Measurements from ENCODE around the gene PRKCD.
"Not testable (repeated sequence)": the region's sequence is repeated elsewhere in the genome, so short reads cannot be mapped to it uniquely, and the experiment has no call there.

The PRKCD gene

DNA sequence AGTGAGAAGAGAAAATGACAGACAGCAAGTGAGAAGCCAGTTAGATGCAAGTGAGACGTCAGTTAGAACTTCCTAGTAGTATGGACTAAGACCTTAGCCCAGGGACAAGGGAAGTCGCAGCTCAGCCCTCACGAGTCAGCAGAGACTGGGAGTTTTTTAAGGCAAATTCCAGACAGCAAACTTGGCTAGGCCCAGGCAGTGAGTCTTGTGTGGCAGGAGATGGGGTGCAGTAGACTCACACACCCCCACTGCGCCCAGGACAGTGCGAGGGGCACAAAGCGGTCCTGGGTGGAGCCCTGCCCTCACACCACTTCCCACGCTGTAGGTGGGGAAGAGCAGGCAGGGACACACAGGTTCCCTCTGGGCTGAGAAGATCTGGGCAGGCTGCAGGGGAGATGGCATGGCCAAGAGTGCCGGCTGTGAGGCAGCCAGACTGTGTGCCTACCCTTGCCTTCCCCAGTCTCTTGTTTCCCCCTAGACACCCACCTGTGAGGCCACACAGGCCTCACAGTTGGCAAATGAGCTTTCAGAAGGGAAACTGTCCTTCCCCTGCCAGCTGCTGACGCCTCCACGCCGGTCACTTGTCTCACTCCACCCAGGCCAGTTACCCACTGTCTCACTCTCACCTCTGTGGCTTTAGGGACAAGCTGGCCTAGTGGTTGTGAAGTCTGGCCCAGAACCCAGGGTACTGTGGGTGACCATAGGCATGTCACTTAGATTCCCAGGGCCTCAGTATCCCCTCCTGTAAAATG, 13.7 kb upstream of the PRKCD start:
- DNase-seq (ENCODE audit: low spot score), result no peak
- TF ChIP-seq, protein P1, sequence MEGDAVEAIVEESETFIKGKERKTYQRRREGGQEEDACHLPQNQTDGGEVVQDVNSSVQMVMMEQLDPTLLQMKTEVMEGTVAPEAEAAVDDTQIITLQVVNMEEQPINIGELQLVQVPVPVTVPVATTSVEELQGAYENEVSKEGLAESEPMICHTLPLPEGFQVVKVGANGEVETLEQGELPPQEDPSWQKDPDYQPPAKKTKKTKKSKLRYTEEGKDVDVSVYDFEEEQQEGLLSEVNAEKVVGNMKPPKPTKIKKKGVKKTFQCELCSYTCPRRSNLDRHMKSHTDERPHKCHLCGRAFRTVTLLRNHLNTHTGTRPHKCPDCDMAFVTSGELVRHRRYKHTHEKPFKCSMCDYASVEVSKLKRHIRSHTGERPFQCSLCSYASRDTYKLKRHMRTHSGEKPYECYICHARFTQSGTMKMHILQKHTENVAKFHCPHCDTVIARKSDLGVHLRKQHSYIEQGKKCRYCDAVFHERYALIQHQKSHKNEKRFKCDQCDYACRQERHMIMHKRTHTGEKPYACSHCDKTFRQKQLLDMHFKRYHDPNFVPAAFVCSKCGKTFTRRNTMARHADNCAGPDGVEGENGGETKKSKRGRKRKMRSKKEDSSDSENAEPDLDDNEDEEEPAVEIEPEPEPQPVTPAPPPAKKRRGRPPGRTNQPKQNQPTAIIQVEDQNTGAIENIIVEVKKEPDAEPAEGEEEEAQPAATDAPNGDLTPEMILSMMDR (IDR thresholded peaks at IDR 0.05; ENCODE audit: extremely low read depth, missing control alignments), result no peak

DNA sequence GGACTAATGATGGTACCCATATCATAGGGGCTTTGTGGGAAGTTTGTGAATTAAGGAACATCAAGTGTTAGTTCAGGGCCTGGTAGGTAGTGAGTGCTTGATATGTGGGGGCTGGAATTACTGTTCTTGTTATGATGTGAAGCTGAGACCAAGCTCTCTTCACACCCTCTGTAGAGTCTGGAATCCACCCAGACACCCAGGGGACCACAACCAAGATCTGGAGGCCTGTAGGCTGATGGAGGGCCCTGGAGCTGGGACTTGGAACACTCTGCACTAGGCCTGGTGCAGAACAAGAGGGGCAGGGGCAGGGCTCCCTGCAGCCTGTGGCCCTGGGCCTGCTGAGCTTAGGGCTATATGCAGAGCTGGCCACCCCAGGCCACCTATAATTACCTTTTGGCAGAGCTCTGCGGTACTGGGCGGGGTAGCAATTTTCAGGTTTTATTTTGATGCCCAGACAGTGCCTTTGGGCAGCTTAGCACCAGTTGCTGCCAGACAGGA, 13.1 kb upstream of the PRKCD start:
- TF ChIP-seq, protein P1 (IDR thresholded peaks at IDR 0.05; ENCODE audit: extremely low read depth, missing control alignments), result no peak
- DNase-seq (ENCODE audit: low spot score), result no peak

DNA sequence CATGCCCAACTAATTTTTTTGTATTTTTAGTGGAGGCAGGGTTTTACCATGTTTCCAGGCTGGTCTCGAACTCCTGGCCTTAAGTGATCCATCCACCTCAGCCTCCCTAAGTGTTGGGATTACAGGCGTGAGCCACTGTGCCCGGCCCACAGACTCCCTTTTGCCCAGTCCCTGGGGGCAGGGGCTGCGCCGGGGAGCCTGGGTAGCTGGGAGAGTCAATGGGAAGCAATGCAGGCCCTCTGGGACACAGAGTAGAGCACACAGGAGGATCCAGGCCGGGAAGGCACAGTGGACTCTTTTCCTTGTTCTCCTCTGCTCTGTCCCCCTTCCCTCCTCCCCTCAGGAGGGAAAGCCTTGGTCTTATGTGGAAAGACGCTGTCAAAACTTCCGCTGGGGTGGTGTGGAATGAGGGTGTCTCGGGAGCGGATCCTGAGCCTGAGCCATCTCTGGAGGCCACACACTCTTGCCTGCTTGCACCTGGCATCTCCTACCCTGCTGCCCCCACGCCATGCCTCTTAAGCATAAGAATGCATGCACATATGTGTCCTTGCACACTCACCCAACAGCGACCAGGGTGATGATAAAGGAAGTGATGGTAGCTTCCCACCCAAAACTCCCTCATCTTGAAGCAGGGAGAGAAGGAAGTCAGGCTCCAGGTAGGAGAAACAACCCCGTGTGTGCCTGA, 11.9 kb upstream of the PRKCD start:
- TF ChIP-seq, protein P1 (IDR thresholded peaks at IDR 0.05; ENCODE audit: extremely low read depth, missing control alignments), result no peak
- no peak for DNase-seq (ENCODE audit: low spot score)

DNA sequence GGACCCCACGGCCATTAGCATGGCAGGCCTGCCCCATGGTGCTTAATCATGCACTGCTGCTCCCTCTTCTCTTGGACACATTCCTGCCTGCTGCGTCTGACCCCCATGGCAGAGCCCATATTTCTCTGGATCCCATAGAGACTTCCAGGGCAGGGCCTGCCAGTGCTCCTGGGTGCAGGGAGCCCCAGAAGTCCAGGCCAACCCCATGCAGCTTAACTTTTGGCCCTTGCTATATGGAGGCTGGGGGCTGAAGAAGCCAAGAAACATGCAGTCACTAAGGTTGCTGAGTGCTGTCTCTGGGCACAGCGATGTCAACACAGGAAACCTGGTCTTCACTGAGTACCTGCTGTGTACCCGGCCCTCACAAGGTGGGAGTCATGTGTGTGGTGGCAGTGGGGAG, 11.3 kb upstream of the PRKCD start:
- TF ChIP-seq, protein P1 (IDR thresholded peaks at IDR 0.05; ENCODE audit: extremely low read depth, missing control alignments), result no peak
- no peak for DNase-seq (ENCODE audit: low spot score)

DNA sequence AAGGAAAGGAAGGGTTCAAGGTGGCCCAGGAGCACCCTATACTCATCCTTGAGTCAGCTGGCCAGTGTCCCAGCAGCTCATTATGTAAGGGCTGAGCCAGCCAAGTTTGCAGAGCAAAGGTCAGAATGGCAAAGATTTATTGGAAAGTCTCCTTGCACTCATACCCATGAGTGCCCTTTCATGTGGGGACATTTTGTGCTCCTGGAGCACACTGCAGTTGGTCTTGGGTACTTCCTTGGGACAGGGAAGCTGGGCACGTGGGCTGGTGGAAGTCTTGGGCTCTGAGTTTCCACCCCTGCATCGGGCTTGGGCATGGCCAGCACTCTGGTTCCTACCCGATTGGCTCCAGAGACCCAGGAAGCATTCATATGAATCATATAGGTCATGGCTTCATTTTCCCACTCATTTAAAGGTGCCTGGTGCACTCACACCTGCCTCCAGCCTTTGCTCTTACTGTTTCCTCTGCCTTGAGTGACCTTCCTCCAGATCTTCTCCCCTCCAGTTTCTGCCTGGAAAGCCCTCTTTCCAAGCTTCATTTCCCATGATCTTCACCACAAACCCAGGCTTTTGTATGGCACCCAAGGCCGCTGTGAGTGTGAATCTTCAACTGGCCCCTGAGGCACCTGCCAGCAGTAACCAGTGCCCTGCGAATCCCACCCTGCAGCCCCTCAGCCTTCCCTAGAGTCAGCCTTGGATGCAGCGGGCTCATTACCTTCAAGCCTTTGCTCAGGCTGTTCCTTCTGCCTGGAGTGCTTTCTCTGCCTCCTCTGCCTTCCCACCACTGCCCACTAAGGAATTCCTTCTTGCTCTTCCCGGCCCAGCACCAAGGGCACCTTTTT, 10.5 kb upstream of the PRKCD start:
- DNase-seq (ENCODE audit: low spot score), result no peak
- TF ChIP-seq, protein P1 (IDR thresholded peaks at IDR 0.05; ENCODE audit: extremely low read depth, missing control alignments), result no peak

DNA sequence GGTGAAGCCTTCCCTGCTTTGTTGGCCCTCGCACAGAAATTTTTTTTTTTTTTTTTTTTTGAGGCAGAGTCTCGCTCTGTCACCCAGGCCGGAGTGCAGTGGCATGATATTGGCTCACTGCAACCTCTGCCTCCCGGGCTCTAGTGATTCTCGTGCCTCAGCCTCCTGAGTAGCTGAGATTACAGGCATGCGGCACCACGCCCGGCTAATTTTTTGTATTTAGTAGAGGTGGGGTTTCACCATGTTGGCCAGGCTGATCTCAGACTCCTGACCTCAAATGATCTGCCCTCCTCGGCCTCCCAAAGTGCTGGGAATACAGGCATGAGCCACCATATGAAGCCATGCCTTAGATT, 9.9 kb upstream of the PRKCD start:
- DNase-seq (ENCODE audit: low spot score), result not testable (repeated sequence)

DNA sequence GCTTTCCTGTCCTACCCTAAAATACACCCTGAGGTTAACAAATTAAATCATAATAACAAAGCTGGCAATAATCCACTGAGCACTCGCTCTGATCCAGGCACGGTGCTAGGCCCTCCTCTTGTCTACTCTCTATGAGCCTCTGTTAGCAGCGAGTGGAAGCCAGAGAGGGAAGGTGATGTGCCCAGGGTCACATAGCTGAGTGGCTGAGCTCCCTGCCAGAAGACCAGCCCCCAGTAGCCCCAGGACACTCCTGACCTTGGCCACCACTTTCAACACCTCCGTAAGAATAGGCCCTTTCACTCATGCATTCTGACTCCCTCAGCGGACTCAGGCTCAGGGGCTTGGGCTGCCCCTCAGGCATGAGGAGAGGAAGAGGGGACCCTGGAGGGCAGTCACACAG, 9.5 kb upstream of the PRKCD start:
- no peak for DNase-seq (ENCODE audit: low spot score)
- TF ChIP-seq, protein P1 (IDR thresholded peaks at IDR 0.05; ENCODE audit: extremely low read depth, missing control alignments), result no peak

Measured in GM20000 (cell line).